Progenitor cell of endocrine pancreas (in vitro differentiated cells): ENCODE measurements around the gene OTULIN. TPM values are rescaled to one million over a fixed set of nuclear protein-coding genes. Genes with fewer than 3 reads are reported as not detected.

ENCODE experiments used
- DNase-seq: peaks from one replicate; pipeline ENCODE4 v3.0.0; 2021; ENCODE audit warnings: low spot score; ENCODE audit not compliant: unreplicated experiment
- H3K27ac Mint-ChIP-seq: 2 replicates; pipeline ENCODE4 v1.8.0; 2021; ENCODE audit warnings: mild to moderate bottlenecking, moderate library complexity, mixed read lengths
- H3K27me3 Mint-ChIP-seq: 2 replicates; pipeline ENCODE4 v1.8.0; 2021; ENCODE audit warnings: mixed read lengths
- H3K36me3 Mint-ChIP-seq: 2 replicates; pipeline ENCODE4 v1.8.0; 2022; ENCODE audit warnings: mixed read lengths; ENCODE audit not compliant: insufficient read depth
- H3K4me1 Mint-ChIP-seq: 2 replicates; pipeline ENCODE4 v1.8.0; 2021; ENCODE audit warnings: low read depth, mixed read lengths
- H3K4me3 Mint-ChIP-seq: 2 replicates; pipeline ENCODE4 v1.8.0; 2021; ENCODE audit warnings: low read depth, mild to moderate bottlenecking, moderate library complexity, mixed read lengths
- H3K9me3 Mint-ChIP-seq: 2 replicates; pipeline ENCODE4 v1.8.0; 2021; ENCODE audit warnings: low read depth, mixed read lengths
- total RNA-seq: library from RNA; stranded (reverse); gene quantifications from 2 replicates; pipeline ENCODE4 v1.2.1, GENCODE V29; 2021
- TF ChIP-seq, protein P1 (sequence below): fragments of 200-600 bp; sonication (generic); IDR thresholded peaks from one replicate; pipeline ENCODE4 v1.5.0; 2021; ENCODE audit warnings: antibody characterized with exemption, mild to moderate bottlenecking; ENCODE audit not compliant: unreplicated experiment

OTULIN gene
- total RNA-seq, 1 donor from 2014 or later: 36.4 TPM

DNA sequence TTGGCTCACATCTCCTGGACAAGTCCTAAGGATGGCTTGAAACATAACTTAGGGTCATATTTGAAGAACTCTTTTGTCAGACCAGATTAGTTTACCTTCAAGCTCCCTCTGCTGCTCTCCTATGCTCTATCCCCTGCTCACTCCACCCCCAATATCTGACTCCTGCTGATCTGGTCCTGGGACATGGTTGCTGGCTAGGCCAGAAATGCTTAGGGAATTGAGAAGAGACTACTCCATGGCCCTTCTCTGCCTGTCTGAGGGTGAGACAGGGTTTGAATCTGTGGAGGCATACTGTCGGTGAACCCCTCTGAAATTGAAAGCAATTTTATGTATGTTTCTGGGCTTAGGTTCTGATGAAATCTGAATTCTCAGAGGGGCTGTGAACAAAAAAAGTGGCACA is 3.3 kb downstream of the OTULIN start:
- Mint-ChIP-seq H3K4me3 (peak overlapping the region; percentile 17), H3K4me1 (peaks cover 38% of the 10 kb centered on the region), H3K9me3 (no peaks in the 10 kb centered on the region), H3K27ac (no peak overlapping the region), H3K36me3 (peaks cover 2% of the 10 kb centered on the region), H3K27me3 (no peaks in the 10 kb centered on the region)
- TF ChIP-seq, protein P1, sequence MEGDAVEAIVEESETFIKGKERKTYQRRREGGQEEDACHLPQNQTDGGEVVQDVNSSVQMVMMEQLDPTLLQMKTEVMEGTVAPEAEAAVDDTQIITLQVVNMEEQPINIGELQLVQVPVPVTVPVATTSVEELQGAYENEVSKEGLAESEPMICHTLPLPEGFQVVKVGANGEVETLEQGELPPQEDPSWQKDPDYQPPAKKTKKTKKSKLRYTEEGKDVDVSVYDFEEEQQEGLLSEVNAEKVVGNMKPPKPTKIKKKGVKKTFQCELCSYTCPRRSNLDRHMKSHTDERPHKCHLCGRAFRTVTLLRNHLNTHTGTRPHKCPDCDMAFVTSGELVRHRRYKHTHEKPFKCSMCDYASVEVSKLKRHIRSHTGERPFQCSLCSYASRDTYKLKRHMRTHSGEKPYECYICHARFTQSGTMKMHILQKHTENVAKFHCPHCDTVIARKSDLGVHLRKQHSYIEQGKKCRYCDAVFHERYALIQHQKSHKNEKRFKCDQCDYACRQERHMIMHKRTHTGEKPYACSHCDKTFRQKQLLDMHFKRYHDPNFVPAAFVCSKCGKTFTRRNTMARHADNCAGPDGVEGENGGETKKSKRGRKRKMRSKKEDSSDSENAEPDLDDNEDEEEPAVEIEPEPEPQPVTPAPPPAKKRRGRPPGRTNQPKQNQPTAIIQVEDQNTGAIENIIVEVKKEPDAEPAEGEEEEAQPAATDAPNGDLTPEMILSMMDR: no peak
- DNase-seq: no peak

DNA sequence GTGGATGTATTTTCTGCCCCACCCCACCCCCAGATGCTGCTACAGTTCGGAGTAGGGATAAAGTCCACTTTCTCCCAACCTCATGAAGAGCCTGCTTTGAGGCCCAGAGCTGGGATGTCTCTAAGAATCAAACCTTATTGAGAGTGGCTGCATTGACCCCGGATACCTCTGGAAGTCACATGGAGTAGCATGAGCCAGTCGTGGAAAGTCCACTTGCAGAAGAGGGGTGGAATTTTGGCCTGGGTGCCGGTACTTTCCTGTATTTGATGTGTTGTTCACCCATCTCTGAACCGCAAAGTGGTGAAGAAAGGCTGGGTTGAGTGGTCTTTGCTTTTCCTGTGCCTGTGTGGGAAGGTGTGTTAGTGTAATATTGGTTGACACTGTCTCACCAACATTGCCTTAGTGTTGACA is 3.7 kb downstream of the OTULIN start:
- Mint-ChIP-seq H3K4me1 (peaks cover 39% of the 10 kb centered on the region), H3K27me3 (no peaks in the 10 kb centered on the region), H3K36me3 (peaks cover 2% of the 10 kb centered on the region), H3K27ac (no peak overlapping the region), H3K4me3 (no peak overlapping the region), H3K9me3 (no peaks in the 10 kb centered on the region)
- TF ChIP-seq, protein P1: no peak
- DNase-seq: no peak

DNA sequence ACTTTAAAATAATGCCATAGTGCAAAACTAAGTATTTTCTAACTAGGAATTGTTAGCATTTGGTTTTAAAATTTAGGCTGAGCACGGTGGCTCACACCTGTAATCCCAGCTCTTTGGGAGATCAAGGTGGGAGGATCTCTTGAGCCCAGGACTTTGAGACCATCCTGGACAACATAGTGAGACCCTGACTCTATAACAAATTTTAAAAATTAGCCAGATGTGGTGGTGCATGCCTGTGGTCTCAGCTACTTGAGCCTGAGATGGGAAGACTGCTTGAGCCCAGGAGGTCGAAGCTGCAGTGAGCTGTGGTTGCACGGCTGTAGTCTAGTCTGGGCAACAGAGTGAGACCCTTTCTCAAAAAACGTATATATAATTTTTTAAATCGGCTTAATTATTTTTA is 4.9 kb downstream of the OTULIN start:
- TF ChIP-seq, protein P1: no peak
- Mint-ChIP-seq H3K36me3 (peaks cover 8% of the 10 kb centered on the region), H3K4me3 (no peak overlapping the region), H3K4me1 (peaks cover 36% of the 10 kb centered on the region), H3K27me3 (no peaks in the 10 kb centered on the region), H3K9me3 (no peaks in the 10 kb centered on the region), H3K27ac (no peak overlapping the region)
- no peak for DNase-seq

DNA sequence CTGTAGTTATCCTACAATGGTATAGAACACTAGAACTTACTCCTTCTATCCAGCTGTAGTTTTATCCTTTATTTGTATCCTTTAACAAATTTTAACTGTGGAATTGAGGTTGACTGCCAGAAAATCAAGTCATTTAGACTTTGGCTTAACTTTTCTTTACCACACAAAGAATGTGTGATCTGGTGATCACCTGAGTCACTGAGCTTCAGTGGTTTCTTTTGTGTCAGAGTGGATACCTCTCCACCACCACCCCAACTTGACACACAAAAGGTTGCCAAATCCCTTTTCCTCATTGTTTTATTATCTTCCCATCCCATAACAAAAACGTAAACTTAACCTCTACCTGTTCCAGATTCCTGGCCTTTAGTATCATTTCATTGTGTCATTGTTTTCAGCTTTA is 5.5 kb downstream of the OTULIN start:
- Mint-ChIP-seq H3K4me1 (peaks cover 36% of the 10 kb centered on the region), H3K27ac (no peak overlapping the region), H3K4me3 (no peak overlapping the region), H3K27me3 (no peaks in the 10 kb centered on the region), H3K9me3 (no peaks in the 10 kb centered on the region), H3K36me3 (peaks cover 8% of the 10 kb centered on the region)
- DNase-seq: no peak
- TF ChIP-seq, protein P1: no peak

DNA sequence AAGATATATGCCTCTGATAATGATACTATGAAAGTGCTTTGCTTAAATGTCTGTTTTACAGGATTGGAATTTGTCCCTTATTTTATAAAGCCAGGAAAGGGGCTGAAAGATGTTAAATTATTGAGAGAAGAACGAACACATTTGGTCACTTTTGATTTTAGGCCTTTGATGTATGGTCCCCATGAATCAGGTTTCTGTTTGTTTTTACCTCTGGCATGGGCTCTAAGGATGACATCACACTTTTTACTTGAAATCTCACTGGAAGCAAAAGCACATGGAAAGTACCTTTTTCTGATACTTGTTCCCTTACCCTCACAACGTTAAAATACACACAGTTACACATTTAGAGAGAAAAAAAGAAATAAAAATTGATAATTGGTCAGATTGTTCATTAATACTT is 6.9 kb downstream of the OTULIN start:
- DNase-seq: no peak
- H3K4me1 Mint-ChIP-seq: peaks cover 28% of the 10 kb centered on the region
- H3K4me3 Mint-ChIP-seq: no peak overlapping the region
- TF ChIP-seq, protein P1: no peak
- H3K9me3 Mint-ChIP-seq: no peaks in the 10 kb centered on the region
- H3K36me3 Mint-ChIP-seq: peaks cover 9% of the 10 kb centered on the region
- H3K27me3 Mint-ChIP-seq: no peaks in the 10 kb centered on the region
- H3K27ac Mint-ChIP-seq: no peak overlapping the region
